Prostate gland (tissue), 2 donors: ENCODE results near the gene ABCC3.

Source experiments
- POLR2A ChIP-seq: fragments of 450-650 bp; IDR thresholded peaks from one replicate; pipeline ENCODE4 v1.6.1; 2016; ENCODE audit warnings: antibody characterized with exemption, mild to moderate bottlenecking
- TF ChIP-seq, protein P1 (sequence below), 4 experiments: fragments of 200-600 bp in 2 of 4; fragments of 450-650 bp in 2 of 4; sonication (generic) in 2 of 4; IDR thresholded peaks; 1 replicate in 3 of 4; 2 replicates in 1 of 4; pipeline ENCODE4 v1.5.1; 2016 to 2019; ENCODE audit warnings: antibody characterized with exemption in 4 of 4, mild to moderate bottlenecking in 2 of 4, moderate library complexity in 2 of 4

- TF ChIP-seq, protein P1, sequence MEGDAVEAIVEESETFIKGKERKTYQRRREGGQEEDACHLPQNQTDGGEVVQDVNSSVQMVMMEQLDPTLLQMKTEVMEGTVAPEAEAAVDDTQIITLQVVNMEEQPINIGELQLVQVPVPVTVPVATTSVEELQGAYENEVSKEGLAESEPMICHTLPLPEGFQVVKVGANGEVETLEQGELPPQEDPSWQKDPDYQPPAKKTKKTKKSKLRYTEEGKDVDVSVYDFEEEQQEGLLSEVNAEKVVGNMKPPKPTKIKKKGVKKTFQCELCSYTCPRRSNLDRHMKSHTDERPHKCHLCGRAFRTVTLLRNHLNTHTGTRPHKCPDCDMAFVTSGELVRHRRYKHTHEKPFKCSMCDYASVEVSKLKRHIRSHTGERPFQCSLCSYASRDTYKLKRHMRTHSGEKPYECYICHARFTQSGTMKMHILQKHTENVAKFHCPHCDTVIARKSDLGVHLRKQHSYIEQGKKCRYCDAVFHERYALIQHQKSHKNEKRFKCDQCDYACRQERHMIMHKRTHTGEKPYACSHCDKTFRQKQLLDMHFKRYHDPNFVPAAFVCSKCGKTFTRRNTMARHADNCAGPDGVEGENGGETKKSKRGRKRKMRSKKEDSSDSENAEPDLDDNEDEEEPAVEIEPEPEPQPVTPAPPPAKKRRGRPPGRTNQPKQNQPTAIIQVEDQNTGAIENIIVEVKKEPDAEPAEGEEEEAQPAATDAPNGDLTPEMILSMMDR (IDR thresholded peaks at IDR 0.05): no peak
- no peak for TF ChIP-seq POLR2A
Measured at GRCh38 chr17:50721194-50722010, 86.7 kb downstream of the ABCC3 start.
